GOT3 (cell line): ENCODE data around the gene ESR1.
"Not testable (repeated sequence)": the region's sequence is repeated elsewhere in the genome, so short reads cannot be mapped to it uniquely, and the experiment has no call there.

Experiments used
- DNase-seq: peaks from one replicate; lab custom pipeline; 2025; ENCODE audit warnings: mixed read lengths; lab: John Stamatoyannopoulos, UW

ESR1 gene

DNA sequence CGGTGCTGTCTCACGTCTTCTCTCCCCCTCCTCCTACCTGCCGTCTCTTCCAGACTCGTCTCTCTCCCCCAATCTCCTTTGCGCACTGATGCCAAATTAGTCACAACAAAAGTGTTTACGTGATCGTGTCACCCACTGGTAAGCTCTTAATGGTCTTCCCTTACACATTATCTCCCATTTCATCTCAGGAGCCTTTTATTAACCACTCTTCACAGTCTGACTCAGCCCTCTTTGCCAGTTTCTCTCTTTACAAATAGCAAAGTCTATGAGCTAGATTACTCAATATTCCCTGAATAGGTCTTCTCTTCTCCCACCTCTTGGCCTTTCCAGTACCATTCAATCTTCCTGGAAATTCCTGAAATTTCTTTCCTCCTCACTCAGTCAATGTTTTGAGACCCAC is 247.0 kb downstream of the ESR1 start:
- DNase-seq = no peak

DNA sequence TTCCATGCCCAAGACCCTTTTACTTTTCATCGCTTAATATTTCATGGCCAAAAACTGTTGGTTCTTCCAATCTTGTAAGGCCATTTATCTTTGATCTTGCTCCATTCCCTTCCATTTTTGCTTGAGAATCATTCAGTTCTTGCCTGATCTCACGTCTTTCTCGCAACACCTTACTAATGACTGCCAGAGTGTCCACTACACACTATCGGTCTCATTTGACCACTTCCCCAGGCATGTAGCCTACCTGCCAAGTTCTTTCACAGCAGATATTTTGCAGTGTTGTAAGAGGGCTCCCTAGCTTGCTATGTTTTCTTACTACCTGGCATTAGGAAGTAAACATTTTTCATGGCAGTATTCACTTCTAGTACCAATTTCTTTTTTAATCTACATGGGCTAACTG is 248.0 kb downstream of the ESR1 start:
- DNase-seq = no peak

DNA sequence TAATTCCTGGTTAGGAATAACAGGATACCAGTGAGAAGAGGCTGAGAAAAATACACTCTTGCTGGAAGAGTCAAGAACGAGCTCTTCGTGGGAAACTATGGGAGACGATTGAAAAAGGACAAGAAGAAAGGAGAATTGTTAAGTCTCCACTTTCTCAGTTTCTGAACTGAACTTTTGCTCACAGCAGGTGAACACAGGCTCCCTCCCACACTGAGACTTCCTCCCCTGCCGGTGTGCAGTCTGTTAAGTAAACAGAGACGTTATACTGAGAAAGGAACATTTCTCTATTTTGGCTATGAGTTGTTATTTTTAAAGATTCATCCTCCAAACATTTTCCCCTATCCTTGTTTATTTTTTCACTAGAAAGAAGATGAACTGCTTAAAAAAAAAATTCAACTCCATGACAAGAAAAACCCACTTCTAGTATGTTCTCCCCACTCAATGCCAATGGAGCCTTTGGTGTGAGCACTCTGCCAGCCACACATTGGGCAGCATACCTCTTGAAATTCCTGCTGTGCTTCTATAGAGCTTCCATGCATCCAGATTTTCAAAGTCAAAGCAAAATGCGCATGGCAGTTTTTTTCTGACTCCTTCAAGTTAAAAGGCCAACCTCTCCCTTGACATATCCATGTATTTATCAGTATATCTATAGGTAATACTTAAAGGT is 250.5 kb downstream of the ESR1 start:
- no peak for DNase-seq

DNA sequence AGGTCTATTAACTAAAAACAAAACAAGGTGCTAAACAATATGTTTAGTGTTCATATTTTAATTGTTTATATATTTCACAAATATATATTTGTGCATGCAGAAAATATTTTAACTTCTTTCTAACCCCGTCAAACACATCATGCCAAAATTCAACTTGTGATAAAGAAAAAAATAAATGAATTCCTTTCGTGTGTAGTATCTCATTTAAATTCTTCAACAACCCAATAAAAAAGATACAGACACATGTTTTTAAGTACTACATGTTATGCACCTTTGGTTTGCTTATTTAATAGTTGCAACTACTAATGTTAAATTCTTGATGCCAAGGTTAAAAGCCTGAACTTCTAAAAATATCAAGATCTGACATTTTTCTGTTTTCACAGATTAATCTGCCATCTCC is 252.4 kb downstream of the ESR1 start:
- no peak for DNase-seq

DNA sequence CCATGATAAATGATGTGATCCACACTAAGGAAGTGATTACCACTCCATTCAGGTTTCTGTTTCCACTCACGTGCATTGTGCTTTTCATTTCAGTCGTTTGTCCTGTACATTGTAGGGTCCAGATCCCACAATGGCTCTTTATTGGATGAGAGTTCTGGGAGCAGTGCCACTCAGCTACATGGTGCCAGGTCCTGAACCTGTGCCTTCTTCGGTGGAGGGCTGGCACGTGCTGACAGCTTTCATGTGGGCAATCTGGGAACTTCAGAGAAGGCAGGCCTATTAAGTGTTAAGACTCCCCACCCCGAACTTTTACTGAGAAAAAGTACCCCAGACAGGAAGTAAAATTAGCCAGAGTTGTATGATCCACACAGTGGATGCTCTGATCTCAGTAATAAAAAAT is 255.0 kb downstream of the ESR1 start:
- no peak for DNase-seq

DNA sequence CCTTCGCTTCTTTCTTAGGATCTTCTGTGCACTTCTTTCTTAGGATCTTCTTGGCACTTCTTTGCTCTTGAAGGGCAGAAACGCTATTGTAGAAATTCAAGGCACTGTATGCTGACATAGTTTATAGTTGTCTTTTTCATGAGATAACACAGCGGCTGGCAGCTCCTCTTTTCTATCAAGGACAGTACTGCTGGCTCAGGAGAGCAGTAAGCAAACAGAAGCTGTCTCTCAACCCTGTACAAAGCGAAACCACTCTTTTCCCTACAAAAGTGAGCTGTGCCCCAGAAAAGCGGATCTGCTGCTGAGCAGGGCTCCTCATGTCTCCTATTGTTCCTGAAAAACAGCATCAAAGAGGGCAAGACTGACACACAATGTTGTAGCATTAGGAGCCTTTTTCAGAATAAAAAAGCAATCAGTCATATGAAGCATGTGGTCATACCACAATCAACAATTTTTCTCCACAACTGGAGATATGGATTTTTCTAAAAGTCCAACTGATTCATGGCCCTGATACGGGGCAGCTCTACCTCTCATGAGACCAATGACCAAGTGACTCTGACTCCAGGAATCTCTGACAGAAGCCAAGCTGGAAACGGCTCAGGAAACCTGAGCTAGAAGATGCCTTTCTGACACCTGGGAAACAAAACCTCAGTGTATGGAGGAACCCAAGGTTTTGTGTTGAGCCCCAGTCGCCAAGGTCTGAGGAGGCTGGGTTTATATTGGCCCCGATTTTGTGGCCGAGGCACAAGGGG is 255.9 kb downstream of the ESR1 start:
- no peak for DNase-seq

DNA sequence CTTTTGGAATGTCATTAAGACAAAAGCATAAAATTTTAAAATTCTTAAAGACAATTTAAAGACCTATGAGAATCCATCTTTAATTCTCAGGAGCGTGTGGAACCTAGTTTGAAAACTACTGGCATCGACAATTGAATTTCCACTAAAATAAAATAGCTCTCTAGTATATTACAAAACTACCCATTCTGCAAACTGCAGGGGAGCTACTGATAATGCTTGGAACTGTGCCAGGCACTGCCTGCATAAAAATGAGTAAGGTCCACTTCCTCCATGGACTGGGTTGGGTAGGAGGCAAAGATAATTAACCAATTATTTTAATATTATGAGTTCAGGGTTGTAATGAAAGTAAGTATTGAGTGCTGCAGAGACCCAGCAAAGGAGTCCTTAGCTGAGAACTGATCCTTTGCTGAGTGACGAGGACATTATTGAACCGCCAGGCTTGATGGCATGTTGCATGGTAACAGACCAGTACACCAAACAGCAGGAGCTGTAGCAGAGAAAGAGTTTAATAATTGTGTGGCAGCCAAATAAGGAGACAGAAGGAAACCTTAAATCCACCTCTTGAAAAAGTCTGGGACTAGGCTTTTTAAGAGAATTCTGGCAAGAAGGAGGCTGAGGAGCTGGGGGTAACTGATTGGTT is 261.3 kb downstream of the ESR1 start:
- DNase-seq = no peak

DNA sequence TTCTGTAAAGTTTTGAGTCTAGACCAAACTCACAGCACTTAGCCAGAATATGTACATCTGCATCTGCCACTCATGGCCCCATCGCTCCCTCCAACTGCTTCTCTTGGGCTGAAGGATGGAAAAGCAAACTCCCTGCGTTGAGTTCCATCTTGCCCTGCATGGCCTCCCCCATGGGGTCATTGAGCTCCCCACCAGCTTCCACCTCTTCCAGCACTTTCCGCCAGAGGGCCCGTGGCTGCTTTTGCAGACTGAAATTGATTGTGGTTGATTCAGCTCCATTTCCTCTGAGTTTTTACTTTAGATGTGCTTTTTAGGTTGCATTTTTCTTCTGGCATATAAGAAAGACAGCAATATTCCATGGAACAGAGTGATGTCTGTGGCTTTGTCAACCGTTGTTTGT is 263.1 kb downstream of the ESR1 start:
- no peak for DNase-seq

DNA sequence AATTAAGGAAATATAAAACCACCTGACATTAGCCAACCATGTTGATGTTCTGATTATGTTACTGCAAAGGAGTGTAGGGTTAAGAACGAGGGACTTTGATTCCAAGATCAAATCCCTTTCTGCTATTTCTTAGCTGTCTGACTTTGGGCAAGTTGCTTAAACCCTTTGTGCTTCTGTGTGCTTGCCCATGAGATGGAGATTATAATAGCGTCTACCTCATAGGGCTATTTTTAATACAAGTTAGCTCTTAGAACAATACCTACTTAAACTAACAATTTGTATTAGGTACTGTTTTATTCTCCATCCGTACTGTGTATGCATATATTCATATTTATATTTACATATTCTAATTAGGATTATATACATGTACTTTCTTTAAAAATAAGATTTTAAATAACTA is 263.8 kb downstream of the ESR1 start:
- DNase-seq = no peak

DNA sequence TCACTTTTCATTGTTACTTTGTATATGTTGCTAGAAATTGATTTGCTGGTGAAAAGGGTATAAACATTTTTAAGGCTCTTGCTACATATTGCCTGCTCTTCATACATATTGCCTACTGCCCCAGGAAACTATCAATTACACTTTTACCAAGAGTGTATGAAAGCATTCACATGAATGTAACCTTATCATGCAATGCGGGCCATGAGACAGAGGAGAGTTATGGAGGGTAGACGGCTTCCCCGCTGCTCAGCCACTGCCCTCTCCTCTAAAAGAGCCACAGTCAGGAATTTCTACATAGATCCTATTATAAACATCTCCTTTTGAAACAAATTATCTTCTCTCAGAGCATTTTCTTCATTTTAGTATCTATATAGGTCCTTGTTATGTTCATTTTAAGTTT is 264.4 kb downstream of the ESR1 start:
- no peak for DNase-seq

DNA sequence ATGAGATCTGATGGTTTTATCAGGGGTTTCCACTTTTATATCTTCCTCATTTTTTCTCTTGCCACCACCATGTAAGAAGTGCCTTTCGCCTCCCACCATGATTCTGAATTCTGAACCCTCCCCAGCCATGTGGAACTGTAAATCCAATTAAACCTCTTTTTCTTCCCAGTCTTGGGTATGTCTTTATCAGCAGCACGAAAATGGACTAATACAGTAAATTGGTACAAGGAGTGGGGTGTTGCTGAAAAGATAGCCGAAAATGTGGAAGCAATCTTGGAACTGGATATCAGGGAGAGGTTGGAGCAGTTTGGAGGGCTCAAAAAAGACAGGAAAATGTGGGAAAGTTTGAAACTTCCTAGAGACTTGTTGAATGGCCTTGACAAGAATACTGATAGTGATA is 268.8 kb downstream of the ESR1 start:
- DNase-seq = not testable (repeated sequence)

DNA sequence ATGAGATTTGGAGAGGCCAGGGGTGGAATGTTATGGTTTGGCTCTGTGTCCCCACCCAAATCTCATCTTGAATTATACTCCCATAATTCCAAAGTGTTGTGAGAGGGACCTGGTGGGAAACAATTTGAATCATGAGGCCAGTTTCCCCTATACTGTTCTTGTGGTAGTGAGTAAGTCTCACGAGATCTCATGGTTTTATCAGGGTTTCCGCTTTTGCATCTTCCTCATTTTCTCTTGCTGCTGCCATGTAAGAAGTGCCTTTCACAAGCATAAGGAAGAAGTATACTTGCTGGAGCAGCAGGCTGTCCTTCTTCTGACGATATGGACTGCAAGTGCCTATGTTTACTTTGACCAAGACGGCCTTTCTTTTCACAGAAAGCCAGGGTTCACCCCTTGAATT is 270.5 kb downstream of the ESR1 start:
- DNase-seq = no peak

DNA sequence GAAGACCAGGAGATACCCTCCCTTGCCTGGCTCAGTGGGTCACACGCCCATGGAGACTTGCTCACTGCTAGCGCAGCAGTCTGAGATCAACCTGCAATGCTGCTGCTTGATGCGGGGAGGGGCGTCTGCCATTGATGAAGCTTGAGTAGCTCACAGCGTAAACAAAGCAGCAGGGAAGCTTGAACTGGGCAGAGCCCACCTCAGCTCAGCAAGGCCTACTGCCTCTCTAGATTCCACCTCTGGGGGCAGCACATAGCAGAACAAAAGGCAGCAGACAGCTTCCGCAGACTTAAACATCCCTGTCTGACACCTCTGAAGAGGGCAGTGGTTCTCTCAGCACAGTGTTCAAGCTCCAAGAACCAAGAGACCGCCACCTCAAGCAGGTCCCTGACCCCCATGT is 271.3 kb downstream of the ESR1 start:
- no peak for DNase-seq

DNA sequence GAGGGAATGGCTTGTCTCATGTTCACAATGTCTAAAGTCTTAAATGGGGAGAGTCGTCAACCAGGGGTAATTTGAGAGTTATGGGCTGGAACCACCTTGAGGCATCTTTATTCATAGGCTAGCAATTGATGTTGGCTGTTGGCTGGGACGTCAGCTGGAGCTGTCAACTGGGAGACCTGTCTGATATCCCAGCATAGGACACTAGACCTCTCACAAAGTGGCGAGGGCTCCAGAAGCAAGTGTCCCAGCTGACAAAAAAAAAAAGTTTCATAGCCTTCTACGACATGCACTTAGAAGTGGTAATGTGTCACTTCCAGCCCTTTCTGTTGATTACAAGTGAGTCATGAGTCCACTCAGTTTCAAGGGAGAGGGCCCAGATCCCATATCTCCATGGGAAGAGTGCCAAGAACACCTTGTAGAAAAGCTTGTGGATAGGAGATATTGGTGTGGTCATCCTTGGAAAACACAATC is 278.0 kb downstream of the ESR1 start:
- DNase-seq = no peak

DNA sequence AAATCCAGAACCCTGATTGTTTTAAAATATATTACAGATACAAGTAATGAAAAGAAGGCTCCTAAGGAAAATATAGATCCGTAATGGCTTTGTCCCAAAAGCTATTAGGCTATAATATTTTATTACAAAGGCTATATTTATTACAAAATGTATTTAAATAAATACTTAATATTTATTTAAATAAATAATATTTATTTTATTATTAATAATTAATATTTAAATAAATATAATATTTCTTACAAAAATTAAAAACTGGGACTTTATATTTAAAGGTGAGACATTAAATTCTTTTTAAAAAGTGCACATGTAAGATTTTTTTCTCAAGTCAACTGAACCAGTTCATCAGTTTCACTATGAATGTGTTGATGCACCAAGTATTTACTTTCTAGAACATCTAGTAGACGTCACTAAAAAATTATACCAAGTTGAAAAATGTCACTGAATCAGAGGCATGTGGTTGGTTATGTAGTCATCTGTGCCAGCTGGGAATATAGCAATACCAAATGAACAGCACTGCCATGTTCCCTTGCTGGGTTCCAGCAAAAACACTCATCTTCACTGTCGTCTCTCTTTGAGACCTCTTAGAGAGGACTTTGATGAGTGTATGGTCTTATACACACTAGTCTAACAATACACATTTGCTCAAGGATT is 278.9 kb downstream of the ESR1 start:
- no peak for DNase-seq

DNA sequence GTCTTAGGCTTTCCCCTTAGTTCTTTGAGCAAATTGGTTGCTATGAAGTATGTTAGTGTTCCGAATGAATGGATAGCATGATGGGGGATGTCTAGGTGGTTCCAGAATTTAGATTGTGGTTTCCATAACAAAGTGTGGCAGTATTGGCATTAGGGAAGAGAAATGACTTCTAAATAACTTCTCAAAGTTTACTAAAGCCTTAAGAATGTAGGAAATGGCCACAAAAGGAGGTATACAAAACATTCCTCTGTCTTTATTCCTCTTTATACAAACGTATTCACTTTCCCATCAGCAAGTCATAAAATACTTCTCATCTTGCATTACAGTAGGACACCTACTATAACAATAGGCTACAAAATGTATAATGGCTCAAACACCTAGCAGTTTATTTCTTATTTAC is 279.6 kb downstream of the ESR1 start:
- no peak for DNase-seq

DNA sequence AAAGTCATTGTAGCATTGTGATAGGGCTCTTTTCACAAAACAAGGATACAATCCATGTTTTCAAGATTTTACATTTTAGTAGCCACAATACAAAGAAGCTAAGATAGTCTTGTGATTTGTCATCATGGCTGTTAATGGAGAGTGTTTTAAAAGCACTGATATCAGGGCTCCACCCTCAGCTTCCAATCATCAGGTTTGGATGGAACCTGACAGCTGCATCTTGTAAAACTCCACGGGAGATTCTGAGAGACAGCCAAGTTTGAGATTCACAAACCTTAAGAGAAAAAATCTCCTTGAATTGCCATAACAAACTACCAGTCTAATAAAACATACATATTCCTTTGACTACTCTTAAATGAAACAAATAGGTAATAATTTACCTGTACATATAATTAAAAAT is 280.2 kb downstream of the ESR1 start:
- no peak for DNase-seq

DNA sequence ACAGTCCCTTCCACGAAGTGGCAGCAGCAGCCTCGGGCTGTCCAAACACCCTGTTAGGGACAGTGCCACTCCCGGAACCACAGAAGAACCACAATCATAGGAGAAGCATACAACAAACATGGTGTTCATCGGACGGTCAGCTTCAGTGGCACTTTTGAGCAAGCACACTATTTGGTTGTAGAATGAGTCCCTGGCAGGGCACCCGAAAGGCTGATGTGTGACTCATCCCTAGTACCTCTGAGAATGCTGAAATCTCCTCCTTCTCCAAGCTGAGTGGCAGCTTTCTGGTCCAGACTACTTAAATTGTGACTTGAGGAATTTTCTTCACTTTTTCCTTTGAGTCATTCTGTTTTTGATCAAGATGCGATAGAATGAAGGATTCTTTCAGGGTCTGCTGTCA is 282.5 kb downstream of the ESR1 start:
- no peak for DNase-seq

DNA sequence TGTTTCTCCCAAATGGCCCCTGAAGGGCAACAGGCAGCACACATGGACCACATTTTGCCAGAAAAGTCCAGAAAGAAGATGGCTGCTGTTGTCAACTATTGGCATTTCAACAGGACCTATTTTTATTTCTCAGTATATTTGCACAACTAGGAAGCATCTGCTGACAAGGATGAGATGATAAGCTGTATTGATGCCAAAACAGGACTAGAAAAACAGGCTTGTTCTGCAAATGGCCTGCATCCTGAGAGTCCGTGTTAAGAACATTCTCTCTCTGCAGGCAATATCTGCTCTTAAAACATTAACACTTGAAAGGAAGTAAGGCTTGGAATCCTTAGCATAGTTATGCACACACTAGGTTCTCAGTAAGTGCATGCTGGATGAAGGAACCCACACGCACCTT is 283.7 kb downstream of the ESR1 start:
- no peak for DNase-seq

DNA sequence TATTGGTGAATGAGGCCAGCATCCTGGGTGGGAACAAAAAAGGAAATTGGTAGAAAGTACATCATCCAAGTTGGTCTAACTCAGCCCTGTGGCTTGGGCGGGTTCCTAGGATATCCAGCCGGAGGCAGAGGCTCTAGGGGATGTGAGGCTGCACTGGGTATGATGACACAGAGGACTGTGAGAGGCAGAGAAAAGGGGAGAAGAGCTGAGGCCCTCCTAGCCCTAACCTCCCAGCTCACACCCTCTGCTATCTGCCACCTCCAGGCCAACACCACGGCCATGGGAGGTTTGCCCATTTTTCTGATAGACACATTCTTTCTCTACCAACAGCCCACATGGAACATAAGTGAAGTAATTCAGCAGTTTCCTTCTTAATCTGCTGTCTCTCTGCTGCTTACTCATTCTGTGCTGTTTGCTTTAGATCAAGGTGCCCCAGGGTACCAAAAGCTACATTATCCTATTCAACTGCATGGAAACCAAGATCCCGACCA is 284.4 kb downstream of the ESR1 start:
- no peak for DNase-seq

DNA sequence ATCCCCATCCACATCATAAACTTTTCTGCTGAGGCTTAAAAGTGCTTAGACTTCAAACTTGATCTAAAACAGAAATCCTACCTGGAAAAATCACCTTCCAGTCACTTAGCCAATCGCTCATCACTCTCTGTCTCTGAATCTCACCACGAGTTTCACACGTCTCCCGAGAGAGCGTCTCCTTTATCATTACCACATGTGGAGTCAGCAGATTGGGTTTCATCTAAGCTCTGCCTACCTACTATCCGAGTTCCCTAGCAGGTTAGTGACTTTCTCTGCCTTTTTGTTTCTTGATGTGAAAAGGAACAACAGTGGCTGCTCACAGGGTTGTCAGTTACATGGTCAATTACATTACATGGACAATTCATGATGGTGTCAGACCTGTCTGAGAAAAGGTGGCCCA is 286.2 kb downstream of the ESR1 start:
- DNase-seq = no peak

DNA sequence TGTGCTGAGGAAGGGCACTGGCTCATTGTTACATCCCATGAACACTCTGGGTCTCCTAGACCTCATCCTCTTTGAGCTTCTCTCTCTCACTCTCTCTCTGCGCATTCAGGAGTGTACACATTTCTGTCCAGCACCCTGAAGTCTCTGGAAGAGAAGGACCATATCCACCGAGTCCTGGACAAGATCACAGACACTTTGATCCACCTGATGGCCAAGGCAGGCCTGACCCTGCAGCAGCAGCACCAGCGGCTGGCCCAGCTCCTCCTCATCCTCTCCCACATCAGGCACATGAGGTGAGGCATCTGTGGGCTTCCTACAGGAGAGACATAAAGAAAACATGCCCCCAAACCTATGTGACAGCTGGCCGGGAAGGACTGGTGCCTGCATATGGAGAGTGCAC is 286.8 kb downstream of the ESR1 start:
- DNase-seq = no peak
